Esophagus squamous epithelium (tissue), 4 donors: ENCODE results near the gene OR10H1.

Source experiments
- POLR2A ChIP-seq, 4 donors: fragments of 450-650 bp; IDR thresholded peaks; one replicate each; pipeline ENCODE4 v1.6.1; 2017; ENCODE audit warnings: antibody characterized with exemption in 4 of 4, mild to moderate bottlenecking in 4 of 4, moderate library complexity in 3 of 4
- TF ChIP-seq, protein P1 (sequence below), 6 experiments: fragments of 450-650 bp in 4 of 6; fragments of 200-600 bp in 2 of 6; sonication (generic) in 2 of 6; IDR thresholded peaks; one replicate each; pipeline ENCODE4 v1.5.1; 2016 to 2019; ENCODE audit warnings: antibody characterized with exemption in 6 of 6, mild to moderate bottlenecking in 4 of 6, moderate library complexity in 4 of 6

GRCh38 chr19:15780610-15781418 is 34.6 kb downstream of the OR10H1 start:
- TF ChIP-seq, protein P1, sequence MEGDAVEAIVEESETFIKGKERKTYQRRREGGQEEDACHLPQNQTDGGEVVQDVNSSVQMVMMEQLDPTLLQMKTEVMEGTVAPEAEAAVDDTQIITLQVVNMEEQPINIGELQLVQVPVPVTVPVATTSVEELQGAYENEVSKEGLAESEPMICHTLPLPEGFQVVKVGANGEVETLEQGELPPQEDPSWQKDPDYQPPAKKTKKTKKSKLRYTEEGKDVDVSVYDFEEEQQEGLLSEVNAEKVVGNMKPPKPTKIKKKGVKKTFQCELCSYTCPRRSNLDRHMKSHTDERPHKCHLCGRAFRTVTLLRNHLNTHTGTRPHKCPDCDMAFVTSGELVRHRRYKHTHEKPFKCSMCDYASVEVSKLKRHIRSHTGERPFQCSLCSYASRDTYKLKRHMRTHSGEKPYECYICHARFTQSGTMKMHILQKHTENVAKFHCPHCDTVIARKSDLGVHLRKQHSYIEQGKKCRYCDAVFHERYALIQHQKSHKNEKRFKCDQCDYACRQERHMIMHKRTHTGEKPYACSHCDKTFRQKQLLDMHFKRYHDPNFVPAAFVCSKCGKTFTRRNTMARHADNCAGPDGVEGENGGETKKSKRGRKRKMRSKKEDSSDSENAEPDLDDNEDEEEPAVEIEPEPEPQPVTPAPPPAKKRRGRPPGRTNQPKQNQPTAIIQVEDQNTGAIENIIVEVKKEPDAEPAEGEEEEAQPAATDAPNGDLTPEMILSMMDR (IDR thresholded peaks at IDR 0.05), result no peak
- TF ChIP-seq POLR2A (IDR thresholded peaks at IDR 0.05), result no peak
